ENCODE measurements around the gene CDK5RAP2. TPM values are rescaled to one million over a fixed set of nuclear protein-coding genes. Genes with fewer than 3 reads are reported as not detected.

The CDK5RAP2 gene
- polyA plus RNA-seq, 1 experiment = 28.1 TPM

DNA sequence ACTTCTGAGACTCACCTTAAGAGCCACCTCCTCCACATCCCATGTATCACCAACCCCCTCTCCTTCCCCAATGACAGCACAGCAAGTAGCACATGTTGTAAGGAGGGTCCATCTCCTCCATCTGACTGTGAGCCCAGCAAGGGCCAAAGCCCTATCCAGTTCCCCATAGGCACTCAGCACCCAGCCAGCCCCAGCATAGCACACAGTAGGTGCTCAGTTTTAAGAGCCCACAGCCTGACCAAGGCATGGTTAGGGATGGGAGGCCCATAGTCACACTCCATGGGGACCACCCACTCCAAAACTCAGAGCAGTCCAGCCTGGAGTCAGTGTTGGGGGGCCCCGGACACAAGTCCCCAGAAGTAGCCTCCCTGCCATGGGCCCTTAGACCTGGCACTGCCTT is 205.7 kb downstream of the CDK5RAP2 start:
- Histone ChIP-seq H3K4me3 (ENCODE audit: low read depth, low read length) (no peak overlapping the region), H3K27me3 (ENCODE audit: control insufficient read depth, insufficient read depth, low read length) (no peaks in the 10 kb centered on the region; the same call in 1 of the 2 replicates), H3K36me3 (ENCODE audit: control insufficient read depth, insufficient read depth, low read length) (no peaks in the 10 kb centered on the region)
- CTCF ChIA-PET = no interaction called here
- TF ChIP-seq CTCF (IDR thresholded peaks at IDR 0.05; ENCODE audit: insufficient read depth, low read depth, low read length) = no peak
- POLR2A ChIA-PET = no interaction called here
- DNase-seq (ENCODE audit: low read depth) = no peak

- Histone ChIP-seq H3K4me3 (ENCODE audit: low read depth, low read length) (no peak overlapping the region), H3K27me3 (ENCODE audit: control insufficient read depth, insufficient read depth, low read length) (no peaks in the 10 kb centered on the region; the same call in 1 of the 2 replicates), H3K36me3 (ENCODE audit: control insufficient read depth, insufficient read depth, low read length) (no peaks in the 10 kb centered on the region)
- ChIA-PET CTCF (no interaction called here), POLR2A (no interaction called here)
- no peak for TF ChIP-seq CTCF (IDR thresholded peaks at IDR 0.05; ENCODE audit: insufficient read depth, low read depth, low read length)
- no peak for DNase-seq (ENCODE audit: low read depth)
Measured at GRCh38 chr9:120372040-120372439, 207.9 kb downstream of the CDK5RAP2 start.

DNA sequence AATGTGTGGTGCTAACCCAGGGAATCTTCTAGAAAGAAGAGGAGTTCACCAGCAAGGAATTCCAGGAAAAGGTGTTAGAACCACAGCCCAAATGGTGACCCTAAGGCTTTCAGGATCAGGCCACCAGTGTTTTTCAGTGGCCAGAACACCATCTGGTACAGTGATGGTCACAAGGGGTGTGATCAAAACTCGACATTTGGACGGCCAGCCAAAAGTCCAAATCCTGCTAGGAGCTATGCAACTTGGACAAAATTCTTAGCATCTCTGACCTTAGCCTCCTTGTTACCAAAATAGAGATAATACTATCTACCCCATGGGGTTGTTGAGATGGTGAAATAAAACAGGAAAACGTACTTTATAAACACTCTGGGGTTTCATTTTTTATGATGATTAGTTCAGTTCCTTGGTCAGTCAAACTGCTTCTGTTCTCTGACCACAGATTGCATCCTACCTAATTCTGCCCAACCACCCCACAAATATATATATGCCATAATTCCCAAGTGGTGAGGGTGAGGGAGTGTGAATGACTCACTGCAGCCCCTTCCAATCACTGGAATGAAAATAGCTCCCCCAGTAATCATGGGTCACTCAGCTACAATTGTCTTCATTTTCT is 210.3 kb downstream of the CDK5RAP2 start:
- ChIA-PET POLR2A (interaction anchor here (0.5 kb wide), 1 partner anchor 396 kb away, joined by 4 read pairs; no protein-coding TSS in a partner anchor), CTCF (interaction anchor here (0.6 to 1.9 kb wide), 5 partner anchors 8 to 138 kb away, joined by 3 to 5 read pairs (median 3); no protein-coding TSS in a partner anchor)
- Histone ChIP-seq H3K27me3 (ENCODE audit: control insufficient read depth, insufficient read depth, low read length) (no peaks in the 10 kb centered on the region; the same call in 1 of the 2 replicates), H3K36me3 (ENCODE audit: control insufficient read depth, insufficient read depth, low read length) (no peaks in the 10 kb centered on the region), H3K4me3 (ENCODE audit: low read depth, low read length) (no peak overlapping the region)
- DNase-seq (ENCODE audit: low read depth) = no peak
- TF ChIP-seq CTCF (IDR thresholded peaks at IDR 0.05; ENCODE audit: insufficient read depth, low read depth, low read length) = no peak

DNA sequence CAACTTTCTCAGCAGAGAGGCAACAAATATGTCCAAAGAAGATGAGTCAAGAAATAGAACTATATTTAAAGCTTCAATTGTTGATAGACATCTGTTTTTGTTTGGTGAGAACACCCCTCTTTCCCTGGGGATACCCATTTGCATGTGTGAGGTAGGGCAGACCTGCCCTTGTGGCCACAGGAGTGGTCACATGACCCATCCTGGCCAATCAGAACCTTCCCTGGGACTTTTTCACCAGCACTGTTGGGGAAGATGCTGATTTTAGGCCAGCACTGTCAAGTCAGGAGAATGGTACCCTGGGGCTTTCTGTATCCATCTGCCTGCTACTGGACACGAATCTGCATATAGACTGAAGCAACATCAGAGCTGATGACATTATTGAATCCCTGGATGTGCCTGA is 211.2 kb downstream of the CDK5RAP2 start:
- H3K27me3 ChIP-seq (ENCODE audit: control insufficient read depth, insufficient read depth, low read length) = no peaks in the 10 kb centered on the region; the same call in 1 of the 2 replicates
- ChIA-PET CTCF (interaction anchor here (1.0 to 1.9 kb wide), 4 partner anchors 9 to 109 kb away, joined by 3 to 5 read pairs (median 3); no protein-coding TSS in a partner anchor), POLR2A (no interaction called here)
- DNase-seq (ENCODE audit: low read depth) = no peak
- H3K4me3 ChIP-seq (ENCODE audit: low read depth, low read length) = no peak overlapping the region
- no peak for TF ChIP-seq CTCF (IDR thresholded peaks at IDR 0.05; ENCODE audit: insufficient read depth, low read depth, low read length)
- H3K36me3 ChIP-seq (ENCODE audit: control insufficient read depth, insufficient read depth, low read length) = no peaks in the 10 kb centered on the region

DNA sequence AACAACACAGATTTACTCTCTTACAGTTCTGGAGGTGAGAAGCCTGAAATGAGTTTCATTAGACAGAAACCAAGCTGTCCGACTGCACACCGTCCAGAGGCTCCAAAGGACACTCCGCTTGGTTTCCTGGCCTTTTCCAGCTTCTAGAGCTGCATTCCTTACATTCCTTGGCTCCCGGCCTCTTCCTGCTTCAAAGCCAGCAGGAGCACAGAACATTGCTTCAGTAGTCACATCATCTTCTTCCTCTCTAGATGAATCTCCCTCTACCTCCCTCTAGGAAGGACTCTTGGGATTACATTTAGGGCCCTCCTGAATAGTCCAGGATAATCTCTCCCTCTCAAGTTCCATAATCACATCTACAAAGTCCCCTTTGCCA is 213.3 kb downstream of the CDK5RAP2 start:
- ChIA-PET POLR2A (no interaction called here), CTCF (interaction anchor here (0.7 to 2.2 kb wide), 5 partner anchors 33 to 119 kb away, joined by 3 to 13 read pairs (median 3); no protein-coding TSS in a partner anchor)
- TF ChIP-seq CTCF (IDR thresholded peaks at IDR 0.05; ENCODE audit: insufficient read depth, low read depth, low read length) = peak; percentile 70
- Histone ChIP-seq H3K36me3 (ENCODE audit: control insufficient read depth, insufficient read depth, low read length) (no peaks in the 10 kb centered on the region), H3K4me3 (ENCODE audit: low read depth, low read length) (no peak overlapping the region), H3K27me3 (ENCODE audit: control insufficient read depth, insufficient read depth, low read length) (no peaks in the 10 kb centered on the region)
- DNase-seq (ENCODE audit: low read depth) = peak; percentile 70

Measured in BJ (cell line).